ENCODE measurements around the gene KLF13.

DNA sequence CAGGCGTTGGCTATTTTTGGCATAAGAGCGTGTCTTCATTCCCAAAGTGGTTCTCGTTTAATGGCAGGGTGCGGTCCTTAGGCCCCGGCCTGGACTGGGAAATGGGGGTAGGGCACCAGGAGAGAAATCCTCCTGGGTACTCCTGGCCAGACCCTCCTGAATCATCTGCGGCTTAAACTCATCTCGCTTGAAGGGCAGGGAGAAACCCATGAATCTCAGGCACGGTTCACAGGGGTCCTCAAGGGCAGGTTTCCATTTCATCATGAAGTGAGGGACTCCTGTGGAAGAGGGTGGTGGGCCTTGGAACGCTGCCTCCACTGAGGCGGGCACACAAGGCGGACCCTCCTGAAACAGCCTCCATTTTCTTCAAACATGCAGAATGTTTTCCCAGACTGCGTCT is 48.4 kb downstream of the KLF13 start:
- TF ChIP-seq CBX8 (IDR thresholded peaks at IDR 0.05) (no peak), ZNF302 (CRISPR knock-in tag; IDR thresholded peaks at IDR 0.05) (no peak), CHD4 (IDR thresholded peaks at IDR 0.05; ENCODE audit: borderline replicate concordance) (no peak), CTCF (IDR thresholded peaks at IDR 0.05) (no peak)

All from A549 (cell line).